ENCODE measurements around the gene FGGY.

DNA sequence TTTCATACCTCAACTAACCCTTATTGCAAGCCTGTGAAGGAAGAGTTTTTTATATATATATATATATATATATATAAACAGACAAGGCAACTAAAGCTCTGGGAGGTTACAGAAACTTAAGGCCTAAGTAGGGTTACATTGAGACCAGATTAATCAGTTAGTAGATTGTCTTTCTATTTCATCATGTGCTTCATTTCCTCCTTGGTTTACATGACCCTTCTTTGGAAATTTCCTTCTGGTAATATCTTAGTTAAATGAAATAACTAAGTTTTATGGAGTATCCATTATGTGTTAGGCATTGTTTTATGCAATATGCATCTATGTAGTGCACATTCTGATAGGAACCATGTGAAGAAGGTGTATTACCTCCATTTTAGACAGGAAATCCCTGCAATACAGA lies 112.7 kb downstream of the FGGY start:
- TF ChIP-seq, protein P1, sequence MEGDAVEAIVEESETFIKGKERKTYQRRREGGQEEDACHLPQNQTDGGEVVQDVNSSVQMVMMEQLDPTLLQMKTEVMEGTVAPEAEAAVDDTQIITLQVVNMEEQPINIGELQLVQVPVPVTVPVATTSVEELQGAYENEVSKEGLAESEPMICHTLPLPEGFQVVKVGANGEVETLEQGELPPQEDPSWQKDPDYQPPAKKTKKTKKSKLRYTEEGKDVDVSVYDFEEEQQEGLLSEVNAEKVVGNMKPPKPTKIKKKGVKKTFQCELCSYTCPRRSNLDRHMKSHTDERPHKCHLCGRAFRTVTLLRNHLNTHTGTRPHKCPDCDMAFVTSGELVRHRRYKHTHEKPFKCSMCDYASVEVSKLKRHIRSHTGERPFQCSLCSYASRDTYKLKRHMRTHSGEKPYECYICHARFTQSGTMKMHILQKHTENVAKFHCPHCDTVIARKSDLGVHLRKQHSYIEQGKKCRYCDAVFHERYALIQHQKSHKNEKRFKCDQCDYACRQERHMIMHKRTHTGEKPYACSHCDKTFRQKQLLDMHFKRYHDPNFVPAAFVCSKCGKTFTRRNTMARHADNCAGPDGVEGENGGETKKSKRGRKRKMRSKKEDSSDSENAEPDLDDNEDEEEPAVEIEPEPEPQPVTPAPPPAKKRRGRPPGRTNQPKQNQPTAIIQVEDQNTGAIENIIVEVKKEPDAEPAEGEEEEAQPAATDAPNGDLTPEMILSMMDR (IDR thresholded peaks at IDR 0.05): no peak
- TF ChIP-seq POLR2A (IDR thresholded peaks at IDR 0.05): no peak

Measured in body of pancreas (tissue), 4 donors.